Bronchial epithelial cell (primary cell): ENCODE measurements around the gene FFAR1. TPM values are rescaled to one million over a fixed set of nuclear protein-coding genes. Genes with fewer than 3 reads are reported as not detected.
A peak's percentile ranks its signal among the peaks of the same experiment; 100 is the strongest.

Experiments used
- DNase-seq: peaks from one replicate; pipeline ENCODE4 v3.0.0-alpha.2; 2010; ENCODE audit warnings: low read depth
- FAIRE-seq: peaks from 2 replicates; lab custom pipeline; 2011; peaks lifted over from hg19 to GRCh38; lab: Jason Lieb, UNC
- H3K27me3 ChIP-seq: 2 replicates; pipeline ENCODE4 v1.5.1; 2011; ENCODE audit warnings: low read length; ENCODE audit not compliant: control insufficient read depth, insufficient read depth
- H3K36me3 ChIP-seq: 2 replicates; pipeline ENCODE4 v1.5.1; 2011; ENCODE audit warnings: low read length; ENCODE audit not compliant: control insufficient read depth, insufficient read depth
- H3K4me3 ChIP-seq: 2 replicates; pipeline ENCODE4 v1.5.1; 2011; ENCODE audit warnings: mild to moderate bottlenecking, low read depth, low read length, control low read depth
- CTCF ChIP-seq: IDR thresholded peaks from 2 replicates; pipeline ENCODE4 v1.5.1; 2011; ENCODE audit warnings: mild to moderate bottlenecking, moderate library complexity, low read length, control low read depth, inconsistent platforms; ENCODE audit not compliant: insufficient read depth, severe bottlenecking
- total RNA-seq: library from RNA; depleted of rRNA; stranded (reverse); fragments of >200 nt; gene quantifications from 2 replicates; pipeline ENCODE4 v1.2.1, GENCODE V29; 2014

FFAR1 gene
- total RNA-seq, 1 donor from 2014 or later, result not detected

GRCh38 chr19:35331551-35332214, 16.0 kb upstream of the FFAR1 start:
- no peaks in the 10 kb centered on the region for H3K27me3 ChIP-seq
- no peaks in the 10 kb centered on the region for H3K36me3 ChIP-seq
- no peak overlapping the region for H3K4me3 ChIP-seq
- FAIRE-seq (no peak), DNase-seq (no peak)
- TF ChIP-seq CTCF, result no peak

- no peak for TF ChIP-seq CTCF
- H3K27me3 ChIP-seq, result no peaks in the 10 kb centered on the region
- no peaks in the 10 kb centered on the region for H3K36me3 ChIP-seq
- no peak overlapping the region for H3K4me3 ChIP-seq
- no peak for DNase-seq
- FAIRE-seq, result no peak
These were observed 14.9 kb upstream of the FFAR1 start for GRCh38 chr19:35332817-35333216.

DNA sequence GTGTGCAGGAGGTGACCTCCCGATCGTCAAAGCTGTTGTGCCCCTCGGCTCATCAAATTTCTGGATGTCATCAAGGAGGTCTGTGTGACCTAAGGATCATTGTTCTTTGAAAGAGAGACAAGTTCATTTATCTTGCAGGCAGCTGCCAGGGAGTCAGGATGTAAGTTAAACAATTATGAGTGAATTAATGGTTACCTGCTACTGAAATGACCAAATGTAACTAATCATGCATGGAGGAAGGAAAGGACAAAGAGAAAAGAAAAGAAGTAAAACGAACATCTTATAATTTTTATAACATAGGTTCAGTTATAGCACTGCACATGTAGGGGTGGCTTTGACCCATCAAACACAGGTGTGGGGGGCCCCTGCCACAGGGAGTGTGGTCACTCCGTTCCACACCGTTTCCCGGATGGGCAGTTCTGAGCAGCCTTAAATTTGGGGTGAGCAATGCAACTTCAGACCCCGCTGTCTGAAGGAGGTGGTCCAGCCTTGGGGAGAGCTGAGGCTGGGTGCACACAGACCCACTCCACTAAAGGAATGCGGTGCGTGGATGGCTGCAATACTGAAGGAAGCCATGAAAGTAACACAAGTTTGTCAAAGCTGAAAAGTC, 13.5 kb upstream of the FFAR1 start:
- Histone ChIP-seq H3K27me3 (no peaks in the 10 kb centered on the region), H3K4me3 (no peak overlapping the region), H3K36me3 (no peaks in the 10 kb centered on the region)
- no peak for DNase-seq
- no peak for TF ChIP-seq CTCF
- no peak for FAIRE-seq

GRCh38 chr19:35336166-35336955, 11.3 kb upstream of the FFAR1 start:
- Histone ChIP-seq H3K36me3 (no peaks in the 10 kb centered on the region), H3K27me3 (no peaks in the 10 kb centered on the region), H3K4me3 (no peak overlapping the region)
- TF ChIP-seq CTCF, result no peak
- DNase-seq (no peak), FAIRE-seq (no peak)

DNA sequence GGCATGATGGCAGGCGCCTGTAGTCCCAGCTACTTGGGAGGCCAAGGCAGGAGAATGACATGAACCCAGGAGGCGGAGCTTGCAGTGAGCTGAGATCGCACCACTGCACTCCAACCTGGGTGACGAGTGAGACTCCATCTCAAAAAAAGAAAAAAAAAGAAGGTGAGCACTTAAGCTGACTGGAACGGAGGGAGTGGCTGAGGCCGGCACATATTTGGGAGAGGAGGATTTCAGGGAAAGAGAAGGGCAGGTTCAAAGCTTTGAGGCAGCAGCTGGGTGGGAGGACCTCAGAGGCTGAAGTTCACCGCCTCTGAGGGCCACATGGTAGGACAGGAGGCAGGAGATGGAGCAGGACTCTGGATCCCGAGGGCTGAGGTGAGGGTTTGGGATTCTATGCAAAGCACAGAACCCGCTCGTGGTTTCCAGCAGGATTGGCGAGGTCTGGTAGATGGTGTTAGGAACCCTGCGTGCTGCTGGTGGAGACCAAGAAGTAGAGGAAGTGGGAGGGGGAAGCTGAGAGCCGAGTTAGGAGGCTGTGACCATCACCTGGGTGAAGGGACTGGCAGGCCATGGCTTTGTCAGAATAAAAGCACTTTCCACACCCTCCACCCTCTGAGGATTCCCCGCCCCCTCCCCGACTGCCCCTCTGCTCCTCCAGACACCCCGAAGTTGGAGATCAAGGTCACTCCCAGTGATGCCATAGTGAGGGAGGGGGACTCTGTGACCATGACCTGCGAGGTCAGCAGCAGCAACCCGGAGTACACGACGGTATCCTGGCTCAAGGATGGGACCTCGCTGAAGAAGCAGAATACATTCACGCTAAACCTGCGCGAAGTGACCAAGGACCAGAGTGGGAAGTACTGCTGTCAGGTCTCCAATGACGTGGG, 10.4 kb upstream of the FFAR1 start:
- DNase-seq, result no peak
- no peak for TF ChIP-seq CTCF
- H3K27me3 ChIP-seq, result no peaks in the 10 kb centered on the region
- peak; percentile 52 for FAIRE-seq
- H3K4me3 ChIP-seq, result no peak overlapping the region
- H3K36me3 ChIP-seq, result no peaks in the 10 kb centered on the region
